B cell (primary cell): ENCODE data around the gene HSP90AB1. TPM values are rescaled to one million over a fixed set of nuclear protein-coding genes. Genes with fewer than 3 reads are reported as not detected.

Source experiments
- ATAC-seq: fragments of 200-7000 bp; cut with Tn5 transposase; one replicate; pipeline ENCODE4 v1.10.0; 2021; ENCODE audit warnings: low read depth, mild to moderate bottlenecking, moderate number of reproducible peaks, moderate library complexity
- CTCF ChIA-PET: fragments of 350-600 bp; sonication (Branson Sonifier 250); formaldehyde crosslinking; loops from one replicate; lab custom pipeline; 2021; ENCODE audit warnings: antibody characterized with exemption, inconsistent platforms; lab: Charles Lee
- POLR2A ChIA-PET: fragments of 350-600 bp; sonication (Branson Sonifier 250); formaldehyde crosslinking; loops from one replicate; lab custom pipeline; 2021; ENCODE audit warnings: antibody characterized with exemption; lab: Charles Lee
- DNase-seq: peaks from one replicate; pipeline ENCODE4 v3.0.0; 2013
- H2AFZ ChIP-seq: 2 replicates; pipeline ENCODE4 v1.6.1; 2012; ENCODE audit warnings: mild to moderate bottlenecking, low read depth, low read length; ENCODE audit not compliant: insufficient read depth, poor library complexity, severe bottlenecking
- H3K27ac ChIP-seq, 2 donors: 1 replicate in 1 of 2; 2 replicates in 1 of 2; pipeline ENCODE4 v1.5.1; 2012 to 2013; ENCODE audit warnings: low read length in 2 of 2, mild to moderate bottlenecking in 2 of 2, moderate library complexity in 1 of 2
- H3K27me3 ChIP-seq, 4 experiments: fragments of 200-600 bp in 1 of 4; sonication (generic) in 1 of 4; replicated peaks in 1 of 4; 1 replicate in 2 of 4; 2 replicates in 2 of 4; pipeline versions ENCODE4 v1.6.1 to v1.7.0; 2013 to 2016; ENCODE audit warnings: low read length in 3 of 4, mild to moderate bottlenecking in 2 of 4, mixed read lengths in 1 of 4, moderate library complexity in 1 of 4; ENCODE audit not compliant: insufficient read depth in 4 of 4, control insufficient read depth in 3 of 4; ENCODE audit errors: control extremely low read depth in 1 of 4
- H3K36me3 ChIP-seq, 2 experiments: replicated peaks in 1 of 2; 1 replicate in 1 of 2; 2 replicates in 1 of 2; pipeline versions ENCODE4 v1.6.1 to v1.7.1; 2013; ENCODE audit warnings: low read length in 1 of 2; ENCODE audit not compliant: insufficient read depth in 2 of 2, control insufficient read depth in 1 of 2; ENCODE audit errors: control extremely low read depth in 1 of 2, extremely low read depth in 1 of 2
- H3K4me1 ChIP-seq, 2 donors: fragments of 200-600 bp in 1 of 2; sonication (generic) in 1 of 2; 1 replicate in 1 of 2; 2 replicates in 1 of 2; pipeline versions ENCODE4 v1.5.1 to v1.6.1; 2013 to 2017; ENCODE audit warnings: low read length in 2 of 2; ENCODE audit not compliant: control insufficient read depth in 2 of 2, insufficient read depth in 2 of 2
- H3K4me2 ChIP-seq: replicated peaks from 2 replicates; pipeline ENCODE3; 2012; ENCODE audit warnings: mild to moderate bottlenecking, low read depth, low read length; ENCODE audit not compliant: poor library complexity, severe bottlenecking
- H3K4me3 ChIP-seq, 5 experiments: fragments of 200-600 bp in 1 of 5; sonication (generic) in 1 of 5; 1 replicate in 3 of 5; 2 replicates in 2 of 5; pipeline versions ENCODE4 v1.5.1 to v1.7.0; 2011 to 2016; ENCODE audit warnings: low read length in 4 of 5, mild to moderate bottlenecking in 4 of 5, low read depth in 2 of 5, control low read depth in 1 of 5, moderate library complexity in 1 of 5; ENCODE audit not compliant: insufficient read depth in 1 of 5; ENCODE audit errors: control extremely low read depth in 1 of 5, extremely low read depth in 1 of 5
- H3K79me2 ChIP-seq: fragments of 200-600 bp; sonication (generic); one replicate; pipeline ENCODE4 v1.6.0; 2016; ENCODE audit warnings: low read length; ENCODE audit not compliant: control insufficient read depth, insufficient read depth
- H3K9ac ChIP-seq: fragments of 200-600 bp; sonication (generic); 2 replicates; pipeline ENCODE4 v1.6.1; 2017; ENCODE audit warnings: mild to moderate bottlenecking, low read length, moderate library complexity
- H3K9me3 ChIP-seq, 3 donors: one replicate each; pipeline versions ENCODE4 v1.6.1 to v1.7.1; 2013; ENCODE audit warnings: low read length in 2 of 3; ENCODE audit not compliant: control insufficient read depth in 2 of 3, insufficient read depth in 1 of 3; ENCODE audit errors: control extremely low read depth in 1 of 3
- H4K20me1 ChIP-seq: 2 replicates; pipeline ENCODE4 v1.6.0; 2012; ENCODE audit warnings: mild to moderate bottlenecking, low read length; ENCODE audit not compliant: insufficient read depth, control insufficient read depth, poor library complexity, severe bottlenecking
- H3K27ac Mint-ChIP-seq: one replicate; pipeline ENCODE4 v1.8.0; 2021; ENCODE audit warnings: mixed read lengths
- H3K27me3 Mint-ChIP-seq: one replicate; pipeline ENCODE4 v1.8.0; 2021; ENCODE audit warnings: mixed read lengths
- H3K4me1 Mint-ChIP-seq: one replicate; pipeline ENCODE4 v1.8.0; 2021; ENCODE audit warnings: mixed read lengths
- H3K4me3 Mint-ChIP-seq: one replicate; pipeline ENCODE4 v1.8.0; 2021; ENCODE audit warnings: mixed read lengths
- H3K9me3 Mint-ChIP-seq: one replicate; pipeline ENCODE4 v1.8.0; 2022; ENCODE audit warnings: mixed read lengths; ENCODE audit not compliant: insufficient read depth
- CTCF ChIP-seq: fragments of 200-600 bp; IDR thresholded peaks from one replicate; pipeline ENCODE4 v1.8.0; 2022; ENCODE audit warnings: antibody characterized with exemption, mild to moderate bottlenecking
- EZH2 ChIP-seq: IDR thresholded peaks from 2 replicates; pipeline ENCODE4 v1.6.1; 2012; ENCODE audit warnings: borderline replicate concordance, low read depth, mild to moderate bottlenecking, moderate library complexity, low read length; ENCODE audit not compliant: insufficient read depth, poor library complexity, severe bottlenecking
- WGBS: methylation state at CpG from one replicate; pipeline ENCODE4 v1.1.5; 2013; ENCODE audit warnings: missing lambda C conversion rate; ENCODE audit not compliant: insufficient coverage; 5-methylcytosine and 5-hydroxymethylcytosine counted together
- intact Hi-C: fragments of 100-400 bp; cut with micrococcal nuclease; formaldehyde crosslinking; loops from one replicate; pipeline ENCODE4 v1.10.0; 2022
- polyA plus RNA-seq: library from polyadenylated mRNA; depleted of rRNA; stranded (reverse); fragments of >200 nt; gene quantifications from 2 replicates; pipeline ENCODE4 v1.2.3, GENCODE V29; 2012
- total RNA-seq, 2 donors: library from RNA; stranded (reverse); fragments of 120-200 nt in 1 of 2; gene quantifications; 1 replicate in 1 of 2; 2 replicates in 1 of 2; pipeline versions ENCODE4 v1.2.3 to v1.2.4, GENCODE V29; 2013 to 2022

Gene HSP90AB1
- total and polyA plus RNA-seq, 2 donors (not counting 1 experiment from before 2014, with no cell fraction given), result 395 to 645 TPM

GRCh38 chr6:44222486-44223318, 24.2 kb upstream of the HSP90AB1 start:
- Histone ChIP-seq H2AFZ (peak overlapping the region; percentile 87), H4K20me1 (no peaks in the 10 kb centered on the region), H3K4me1 (peaks cover 26 to 45% of the 10 kb centered on the region in 2 donors), H3K4me3 (peak overlapping the region; percentile 36 to 68 (median 58)), H3K27me3 (peaks cover 0 to 2% (median 0%) of the 10 kb centered on the region in 4 experiments), H3K9ac (peak overlapping the region; percentile 71), H3K36me3 (no peaks in the 10 kb centered on the region), H3K9me3 (no peaks in the 10 kb centered on the region), H3K79me2 (peaks cover 5% of the 10 kb centered on the region), H3K27ac (no peak overlapping the region), H3K4me2 (peak overlapping the region; percentile 97)
- Mint-ChIP-seq H3K4me1 (peaks cover 41% of the 10 kb centered on the region), H3K27me3 (no peaks in the 10 kb centered on the region), H3K4me3 (peak overlapping the region; percentile 88), H3K27ac (peak overlapping the region; percentile 61), H3K9me3 (no peaks in the 10 kb centered on the region)
- ATAC-seq, result no peak
- 37% methylated on average over 14 of the region's 26 CpGs for WGBS
- TF ChIP-seq CTCF (no peak), EZH2 (no peak)
- POLR2A ChIA-PET, result interaction anchor here (0.5 to 5.0 kb wide), 4 partner anchors 15 to 48 kb away, joined by 3 to 52 read pairs (median 7); partner anchors contain the start of genes HSP90AB1 and SLC35B2
- no peak for DNase-seq
- CTCF ChIA-PET, result interaction anchor here (0.6 to 3.1 kb wide), 12 partner anchors 12 to 91 kb away, joined by 3 to 22 read pairs (median 4); partner anchors contain the start of gene HSP90AB1
- intact Hi-C loops, result loop anchor here (1.0 to 5.0 kb wide), 6 partner anchors 15 to 165 kb away; partner anchors contain the start of genes AARS2, CDC5L, MRPL14 and TMEM63B
